Esophagus muscularis mucosa (tissue), 4 donors: ENCODE measurements around the gene ST7L.

Source experiments
- CTCF ChIP-seq, 3 experiments: fragments of 200-600 bp in 2 of 3; fragments of 450-650 bp in 1 of 3; sonication (generic) in 2 of 3; IDR thresholded peaks; one replicate each; pipeline ENCODE4 v1.5.1; 2017 to 2019; ENCODE audit warnings: antibody characterized with exemption in 3 of 3, mild to moderate bottlenecking in 2 of 3, moderate library complexity in 1 of 3
- EP300 ChIP-seq: sonication (generic); formaldehyde crosslinking; IDR thresholded peaks from one replicate; pipeline ENCODE4 v1.6.1; 2017; ENCODE audit warnings: antibody characterized with exemption
- POLR2A ChIP-seq: fragments of 450-650 bp; IDR thresholded peaks from one replicate; pipeline ENCODE4 v1.6.1; 2017; ENCODE audit warnings: antibody characterized with exemption, moderate library complexity, mild to moderate bottlenecking, low read depth
- POLR2AphosphoS5 ChIP-seq, 2 donors: sonication (generic); formaldehyde crosslinking; IDR thresholded peaks; one replicate each; pipeline ENCODE4 v1.6.1; 2017; ENCODE audit warnings: antibody characterized with exemption in 2 of 2

DNA sequence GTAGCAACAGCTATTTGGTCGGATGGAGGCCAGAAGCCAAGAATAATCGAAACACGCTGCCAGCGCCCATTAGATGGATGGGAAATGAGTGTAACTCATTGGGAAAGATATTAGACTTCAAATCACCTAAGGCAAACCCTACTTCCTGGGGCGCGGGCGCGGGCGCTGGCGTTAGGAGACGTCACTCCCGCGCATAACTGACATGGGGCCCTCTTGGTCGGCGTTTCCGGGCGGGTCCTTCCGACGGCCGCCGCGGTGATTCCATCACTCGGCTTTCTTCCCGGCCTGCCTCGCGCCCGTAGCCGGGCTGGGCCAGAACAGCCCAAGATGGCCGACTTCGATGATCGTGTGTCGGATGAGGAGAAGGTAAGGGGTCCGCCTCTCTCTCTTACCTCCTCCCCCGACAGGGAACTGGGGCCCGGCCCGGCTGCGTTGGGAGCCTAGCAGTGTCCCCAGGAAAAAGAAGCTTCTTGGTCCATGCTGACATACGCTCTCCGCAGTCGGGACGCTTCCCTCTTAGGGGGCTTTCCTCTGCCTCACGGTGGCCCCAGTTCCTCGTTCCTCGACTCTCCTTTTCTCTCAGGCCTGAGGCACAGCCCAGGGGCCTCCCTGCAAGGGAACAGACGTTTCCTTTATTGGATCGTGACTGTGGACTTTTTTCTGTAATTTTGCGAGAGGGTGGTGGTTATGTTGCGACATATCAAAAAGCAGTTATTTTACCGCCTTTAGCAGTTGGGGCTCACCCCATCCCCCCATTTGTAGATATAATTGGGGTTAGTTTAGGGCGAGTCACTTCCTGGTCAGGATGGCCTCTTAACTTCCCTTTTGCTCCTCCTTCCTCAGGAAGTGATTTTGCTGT lies 806 bp upstream of the ST7L start, which contains the start of gene CAPZA1:
- TF ChIP-seq EP300 = no peak
- peak; percentile 86 for TF ChIP-seq POLR2A
- TF ChIP-seq CTCF (IDR thresholded peaks at IDR 0.05) = no peak
- TF ChIP-seq POLR2AphosphoS5 (IDR thresholded peaks at IDR 0.05) = peak; percentile 96 to 97
